Upper lobe of right lung (tissue), 1 donor: ENCODE measurements around the gene CD4. TPM values are rescaled to one million over a fixed set of nuclear protein-coding genes. Genes with fewer than 3 reads are reported as not detected.

Source experiments
- ATAC-seq: fragments of 200-7000 bp; cut with Tn5 transposase; one replicate; pipeline ENCODE4 v1.9.1; 2020; ENCODE audit warnings: mild to moderate bottlenecking, moderate library complexity
- DNase-seq: peaks from one replicate; pipeline ENCODE4 v3.0.0-alpha.2; 2020
- H3K27ac ChIP-seq: fragments of 200-600 bp; one replicate; pipeline ENCODE4 v1.8.0; 2022
- H3K27me3 ChIP-seq: fragments of 200-600 bp; one replicate; pipeline ENCODE4 v1.8.0; 2022; ENCODE audit warnings: mild to moderate bottlenecking
- H3K36me3 ChIP-seq: fragments of 200-600 bp; one replicate; pipeline ENCODE4 v1.8.0; 2022
- H3K4me1 ChIP-seq: fragments of 200-600 bp; one replicate; pipeline ENCODE4 v1.8.0; 2022
- H3K4me3 ChIP-seq: fragments of 200-600 bp; one replicate; pipeline ENCODE4 v1.8.0; 2022; ENCODE audit warnings: mild to moderate bottlenecking
- H3K9me3 ChIP-seq: fragments of 200-600 bp; one replicate; pipeline ENCODE4 v1.8.0; 2022
- CTCF ChIP-seq: fragments of 200-600 bp; IDR thresholded peaks from one replicate; pipeline ENCODE4 v1.8.0; 2022; ENCODE audit warnings: antibody characterized with exemption
- intact Hi-C: fragments of 100-400 bp; cut with DNase I; formaldehyde crosslinking; loops from one replicate; pipeline ENCODE4 v1.11.0; 2022
- total RNA-seq: library from RNA; stranded (reverse); fragmentation: NEBNext Ultra II Directional; extraction: Animal tissue kit (Norgen Biotek cat#: 25700); gene quantifications from one replicate; pipeline ENCODE4 v1.2.1, GENCODE V29; 2021
- donor health status: DM: no; HTN: yes; CAD: no; lungs with severe emphysema.

The CD4 gene
- total RNA-seq, 1 donor from 2014 or later, result 67.6 TPM

- H3K4me1 ChIP-seq, result peaks cover 5% of the 10 kb centered on the region
- H3K4me3 ChIP-seq, result no peak overlapping the region
- no peak overlapping the region for H3K27ac ChIP-seq
- ATAC-seq, result no peak
- intact Hi-C loops, result no loop called here
- no peak for TF ChIP-seq CTCF
- no peaks in the 10 kb centered on the region for H3K27me3 ChIP-seq
- H3K36me3 ChIP-seq, result no peaks in the 10 kb centered on the region
- DNase-seq, result no peak
- H3K9me3 ChIP-seq, result no peaks in the 10 kb centered on the region
Observed at GRCh38 chr12:6830999-6831398, 41.7 kb downstream of the CD4 start.

- H3K4me1 ChIP-seq, result peaks cover 5% of the 10 kb centered on the region
- TF ChIP-seq CTCF, result no peak
- no peaks in the 10 kb centered on the region for H3K36me3 ChIP-seq
- no peak overlapping the region for H3K4me3 ChIP-seq
- DNase-seq (no peak), ATAC-seq (no peak)
- H3K27ac ChIP-seq, result no peak overlapping the region
- no peaks in the 10 kb centered on the region for H3K27me3 ChIP-seq
- no peaks in the 10 kb centered on the region for H3K9me3 ChIP-seq
- intact Hi-C loops, result no loop called here
Observed at GRCh38 chr12:6831450-6831995, 42.2 kb downstream of the CD4 start.

DNA sequence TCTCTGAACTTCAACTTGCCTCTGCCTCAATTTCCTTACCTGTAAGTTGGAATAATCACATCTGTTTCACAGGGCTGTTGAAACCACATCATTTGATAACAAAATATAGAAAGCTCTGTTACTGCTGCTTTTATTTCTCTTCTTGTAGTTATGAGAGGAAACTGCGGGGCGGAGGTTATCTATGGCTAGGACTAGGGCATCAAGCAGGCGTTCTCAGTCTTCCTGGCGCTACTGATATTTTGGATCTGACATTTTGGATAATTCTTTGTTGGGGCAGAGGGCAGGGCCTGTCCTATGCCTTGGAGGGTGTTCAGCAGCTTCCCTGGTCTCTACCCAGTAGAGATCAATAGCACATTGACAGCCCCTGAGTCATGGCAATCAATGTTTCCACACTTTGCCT is 42.8 kb downstream of the CD4 start:
- no peak for TF ChIP-seq CTCF
- no peak overlapping the region for H3K27ac ChIP-seq
- H3K9me3 ChIP-seq, result no peaks in the 10 kb centered on the region
- peaks cover 5% of the 10 kb centered on the region for H3K4me1 ChIP-seq
- DNase-seq, result no peak
- no peak overlapping the region for H3K4me3 ChIP-seq
- no peak for ATAC-seq
- H3K27me3 ChIP-seq, result no peaks in the 10 kb centered on the region
- intact Hi-C loops, result no loop called here
- no peaks in the 10 kb centered on the region for H3K36me3 ChIP-seq

DNA sequence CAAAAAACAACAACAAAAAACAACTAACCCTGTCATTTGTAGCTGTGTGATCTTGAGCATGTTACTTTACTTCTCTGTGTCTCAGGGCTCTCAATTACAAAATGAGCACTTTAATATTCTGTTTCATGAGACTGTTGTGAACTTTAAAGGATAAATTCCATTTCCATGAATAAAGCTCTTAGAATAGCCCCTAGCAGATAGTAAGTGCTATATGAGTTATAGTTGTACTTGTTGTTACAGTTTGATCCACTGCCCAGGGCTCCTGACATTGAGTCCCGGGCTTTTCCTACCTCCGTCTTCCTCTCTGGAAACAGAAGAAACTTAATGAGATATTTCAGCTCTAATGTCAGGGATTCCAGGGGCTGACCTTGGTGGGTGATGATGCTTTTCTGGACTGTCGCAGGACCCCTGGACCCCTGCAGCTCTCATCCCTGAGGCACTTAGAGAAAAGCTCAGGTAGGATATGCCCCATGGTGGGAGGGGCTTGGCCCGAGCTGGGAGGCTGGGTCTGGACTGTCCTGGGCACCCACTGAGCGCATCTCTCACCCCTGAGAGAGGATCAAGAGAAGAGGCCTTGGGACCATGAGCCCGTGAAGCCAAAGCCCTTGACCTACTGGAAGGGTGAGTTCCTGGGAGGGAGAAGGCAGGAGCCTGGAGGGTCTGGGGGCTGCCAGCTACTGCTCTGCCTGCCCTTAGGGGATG is 44.0 kb downstream of the CD4 start:
- H3K4me1 ChIP-seq, result no peaks in the 10 kb centered on the region
- intact Hi-C loops, result no loop called here
- no peak overlapping the region for H3K27ac ChIP-seq
- no peaks in the 10 kb centered on the region for H3K9me3 ChIP-seq
- ATAC-seq (no peak), DNase-seq (no peak)
- no peak for TF ChIP-seq CTCF
- no peak overlapping the region for H3K4me3 ChIP-seq
- H3K36me3 ChIP-seq, result no peaks in the 10 kb centered on the region
- no peaks in the 10 kb centered on the region for H3K27me3 ChIP-seq

- TF ChIP-seq CTCF, result no peak
- Histone ChIP-seq H3K27ac (no peak overlapping the region), H3K9me3 (no peaks in the 10 kb centered on the region), H3K36me3 (no peaks in the 10 kb centered on the region), H3K4me3 (no peak overlapping the region), H3K27me3 (no peaks in the 10 kb centered on the region), H3K4me1 (no peaks in the 10 kb centered on the region)
- intact Hi-C loops, result no loop called here
- no peak for ATAC-seq
- no peak for DNase-seq
Observed at GRCh38 chr12:6834254-6834653, 44.9 kb downstream of the CD4 start.
